H1 (cell line): ENCODE measurements around the gene ARID1B.

Experiments used
- EZH2 ChIP-seq: fragments of 200-600 bp; sonication (generic); IDR thresholded peaks from 2 replicates; pipeline ENCODE4 v1.7.1; 2012; ENCODE audit warnings: low read depth, mild to moderate bottlenecking, moderate library complexity, low read length, inconsistent platforms; ENCODE audit not compliant: severe bottlenecking
- RAD21 ChIP-seq, 2 experiments: IDR thresholded peaks in 1 of 2; conservative IDR thresholded peaks in 1 of 2; 2 replicates each; pipeline ENCODE4 v1.6.1; 2011; ENCODE audit warnings: low read depth in 2 of 2, low read length in 2 of 2, improper control_type of control experiment in 1 of 2, inconsistent platforms in 1 of 2, mild to moderate bottlenecking in 1 of 2, moderate library complexity in 1 of 2
- TF ChIP-seq, protein P1 (sequence below), 3 experiments: IDR thresholded peaks; 1 replicate in 2 of 3; 2 replicates in 1 of 3; pipeline versions ENCODE4 v1.5.1 to v1.6.1; 2011; ENCODE audit warnings: low read length in 3 of 3, mild to moderate bottlenecking in 3 of 3, inconsistent platforms in 2 of 3, low read depth in 1 of 3, moderate library complexity in 1 of 3; ENCODE audit not compliant: insufficient read depth in 1 of 3; ENCODE audit errors: control extremely low read depth in 1 of 3

DNA sequence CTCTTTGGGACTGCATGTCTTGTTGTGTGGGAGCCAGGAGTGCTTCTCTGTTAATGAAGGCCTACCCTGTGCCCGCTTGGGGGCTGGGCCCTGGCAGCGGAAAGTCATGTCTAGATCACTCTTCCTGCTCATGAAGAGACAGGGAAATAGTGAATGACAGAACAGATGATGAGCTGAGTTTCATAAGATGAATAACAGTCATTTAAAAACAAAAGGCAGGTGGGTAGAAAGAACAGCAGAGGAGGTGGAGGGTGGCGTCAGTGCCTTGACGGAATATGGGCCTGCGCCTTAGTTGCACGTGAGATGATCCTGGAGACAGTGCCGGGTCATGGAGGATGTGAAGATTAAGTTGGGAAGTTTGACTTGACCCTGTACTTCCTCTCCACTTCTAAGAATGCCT, 85.5 kb downstream of the ARID1B start:
- TF ChIP-seq EZH2 = no peak
- TF ChIP-seq, protein P1, sequence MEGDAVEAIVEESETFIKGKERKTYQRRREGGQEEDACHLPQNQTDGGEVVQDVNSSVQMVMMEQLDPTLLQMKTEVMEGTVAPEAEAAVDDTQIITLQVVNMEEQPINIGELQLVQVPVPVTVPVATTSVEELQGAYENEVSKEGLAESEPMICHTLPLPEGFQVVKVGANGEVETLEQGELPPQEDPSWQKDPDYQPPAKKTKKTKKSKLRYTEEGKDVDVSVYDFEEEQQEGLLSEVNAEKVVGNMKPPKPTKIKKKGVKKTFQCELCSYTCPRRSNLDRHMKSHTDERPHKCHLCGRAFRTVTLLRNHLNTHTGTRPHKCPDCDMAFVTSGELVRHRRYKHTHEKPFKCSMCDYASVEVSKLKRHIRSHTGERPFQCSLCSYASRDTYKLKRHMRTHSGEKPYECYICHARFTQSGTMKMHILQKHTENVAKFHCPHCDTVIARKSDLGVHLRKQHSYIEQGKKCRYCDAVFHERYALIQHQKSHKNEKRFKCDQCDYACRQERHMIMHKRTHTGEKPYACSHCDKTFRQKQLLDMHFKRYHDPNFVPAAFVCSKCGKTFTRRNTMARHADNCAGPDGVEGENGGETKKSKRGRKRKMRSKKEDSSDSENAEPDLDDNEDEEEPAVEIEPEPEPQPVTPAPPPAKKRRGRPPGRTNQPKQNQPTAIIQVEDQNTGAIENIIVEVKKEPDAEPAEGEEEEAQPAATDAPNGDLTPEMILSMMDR (IDR thresholded peaks at IDR 0.05; ENCODE audit: control extremely low read depth in 1 of 3, insufficient read depth in 1 of 3, low read depth in 1 of 3, low read length in 3 of 3) = no peak
- TF ChIP-seq RAD21 (IDR thresholded peaks at IDR 0.05 in 1 of 2, conservative IDR thresholded peaks at IDR 0.05 in 1 of 2; ENCODE audit: low read depth in 2 of 2, low read length in 2 of 2) = no peak
